Caco-2 (cell line): ENCODE data around the gene QSER1. TPM values are rescaled to one million over a fixed set of nuclear protein-coding genes. Genes with fewer than 3 reads are reported as not detected.

Source experiments
- BruUV-seq: library from RNA; stranded (reverse); fragments of 400-500 nt; replicated peaks from 2 replicates; lab custom pipeline; 2021; lab: Mats Ljungman, UMichigan
- CTCF ChIA-PET: fragments of 300-600 bp; sonication (Branson Sonifier 250); formaldehyde crosslinking; loops from one replicate; lab custom pipeline; 2022; ENCODE audit warnings: antibody characterized with exemption; lab: Charles Lee
- POLR2A ChIA-PET: fragments of 300-600 bp; sonication (Branson Sonifier 250); formaldehyde crosslinking; loops from one replicate; lab custom pipeline; 2022; ENCODE audit warnings: antibody characterized with exemption; lab: Charles Lee
- DNase-seq, 2 experiments: peaks; one replicate each; pipeline versions ENCODE4 v3.0.0 to v3.0.0-alpha.2; 2020 to 2022
- H3K27me3 ChIP-seq: replicated peaks from 2 replicates; pipeline ENCODE4 v1.6.0; 2011; ENCODE audit warnings: low read length; ENCODE audit not compliant: control insufficient read depth, insufficient read depth
- H3K36me3 ChIP-seq: 2 replicates; pipeline ENCODE4 v1.5.1; 2011; ENCODE audit warnings: low read length; ENCODE audit not compliant: control insufficient read depth, insufficient read depth
- H3K4me1 ChIP-seq: fragments of 250-450 bp; sonication (Bioruptor Pico); 2 replicates; pipeline ENCODE4 v1.5.1; 2020; ENCODE audit warnings: mild to moderate bottlenecking
- H3K4me3 ChIP-seq: 2 replicates; pipeline ENCODE4 v1.5.1; 2011; ENCODE audit warnings: low read depth, mild to moderate bottlenecking, control low read depth, low read length
- H3K9me3 ChIP-seq: fragments of 250-450 bp; sonication (Bioruptor Pico); 2 replicates; pipeline ENCODE4 v1.5.1; 2020; ENCODE audit warnings: mild to moderate bottlenecking, moderate library complexity
- H3K27ac Mint-ChIP-seq: one replicate; pipeline ENCODE4 v1.8.0; 2022; ENCODE audit warnings: mixed read lengths; ENCODE audit not compliant: unreplicated experiment
- H3K27me3 Mint-ChIP-seq: one replicate; pipeline ENCODE4 v1.8.0; 2022; ENCODE audit warnings: mixed read lengths; ENCODE audit not compliant: insufficient read depth, unreplicated experiment
- H3K36me3 Mint-ChIP-seq: one replicate; pipeline ENCODE4 v1.8.0; 2022; ENCODE audit warnings: mild to moderate bottlenecking, mixed read lengths; ENCODE audit not compliant: insufficient read depth, unreplicated experiment
- H3K4me1 Mint-ChIP-seq: one replicate; pipeline ENCODE4 v1.8.0; 2022; ENCODE audit warnings: low read depth, mixed read lengths; ENCODE audit not compliant: unreplicated experiment
- H3K4me3 Mint-ChIP-seq: one replicate; pipeline ENCODE4 v1.8.0; 2022; ENCODE audit warnings: mild to moderate bottlenecking, moderate library complexity, mixed read lengths; ENCODE audit not compliant: unreplicated experiment
- H3K9me3 Mint-ChIP-seq: one replicate; pipeline ENCODE4 v1.8.0; 2022; ENCODE audit warnings: mixed read lengths; ENCODE audit not compliant: unreplicated experiment
- intact Hi-C: fragments of 100-400 bp; cut with micrococcal nuclease; formaldehyde crosslinking; loops from one replicate; pipeline ENCODE4 v1.10.0; 2022; ENCODE audit not compliant: unreplicated experiment
- total RNA-seq: library from RNA; stranded (reverse); gene quantifications from 2 replicates; pipeline ENCODE4 v1.2.3, GENCODE V29; 2022
- TF ChIP-seq, protein P1 (sequence below), 2 experiments: fragments of 200-600 bp in 1 of 2; IDR thresholded peaks; 1 replicate in 1 of 2; 2 replicates in 1 of 2; pipeline versions ENCODE4 v1.5.1 to v1.8.0; 2011 to 2022; ENCODE audit warnings: antibody characterized with exemption in 1 of 2, control low read depth in 1 of 2, inconsistent platforms in 1 of 2, low read depth in 1 of 2, low read length in 1 of 2, mild to moderate bottlenecking in 1 of 2, moderate library complexity in 1 of 2; ENCODE audit not compliant: insufficient read depth in 1 of 2, severe bottlenecking in 1 of 2, unreplicated experiment in 1 of 2

Gene QSER1
- total RNA-seq, 1 experiment from 2014 or later, result 45.0 TPM

DNA sequence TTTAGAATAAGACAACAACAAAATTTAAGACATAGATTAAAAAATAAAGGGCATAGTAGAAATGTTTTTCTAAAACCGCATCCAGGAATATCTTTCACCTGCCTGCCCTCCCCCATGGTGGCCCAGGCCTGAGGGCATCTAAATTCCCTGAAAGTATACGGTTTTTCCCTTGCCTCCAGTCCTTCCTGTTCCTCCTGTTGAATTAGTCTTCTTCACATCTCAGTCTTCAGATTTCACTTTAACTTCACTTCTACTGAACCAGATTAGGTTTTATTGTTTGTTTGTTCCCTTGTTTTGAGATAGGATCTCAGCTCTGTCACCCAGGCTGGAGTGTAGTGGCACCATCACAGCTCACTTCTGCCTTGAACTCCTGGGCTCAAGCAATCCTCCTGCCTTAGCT is 90.0 kb downstream of the QSER1 start:
- no peaks in the 10 kb centered on the region for H3K9me3 Mint-ChIP-seq
- Histone ChIP-seq H3K4me1 (no peaks in the 10 kb centered on the region), H3K9me3 (no peaks in the 10 kb centered on the region), H3K27me3 (no peaks in the 10 kb centered on the region), H3K4me3 (no peak overlapping the region), H3K36me3 (no peaks in the 10 kb centered on the region)
- intact Hi-C loops, result loop anchor here (2.0 kb wide), 1 partner anchor 82 kb away; no protein-coding TSS in a partner anchor
- ChIA-PET POLR2A (no interaction called here), CTCF (interaction anchor here (2.8 kb wide), 1 partner anchor 83 kb away, joined by 15 read pairs; no protein-coding TSS in a partner anchor)
- no peak overlapping the region for H3K4me3 Mint-ChIP-seq
- TF ChIP-seq, protein P1, sequence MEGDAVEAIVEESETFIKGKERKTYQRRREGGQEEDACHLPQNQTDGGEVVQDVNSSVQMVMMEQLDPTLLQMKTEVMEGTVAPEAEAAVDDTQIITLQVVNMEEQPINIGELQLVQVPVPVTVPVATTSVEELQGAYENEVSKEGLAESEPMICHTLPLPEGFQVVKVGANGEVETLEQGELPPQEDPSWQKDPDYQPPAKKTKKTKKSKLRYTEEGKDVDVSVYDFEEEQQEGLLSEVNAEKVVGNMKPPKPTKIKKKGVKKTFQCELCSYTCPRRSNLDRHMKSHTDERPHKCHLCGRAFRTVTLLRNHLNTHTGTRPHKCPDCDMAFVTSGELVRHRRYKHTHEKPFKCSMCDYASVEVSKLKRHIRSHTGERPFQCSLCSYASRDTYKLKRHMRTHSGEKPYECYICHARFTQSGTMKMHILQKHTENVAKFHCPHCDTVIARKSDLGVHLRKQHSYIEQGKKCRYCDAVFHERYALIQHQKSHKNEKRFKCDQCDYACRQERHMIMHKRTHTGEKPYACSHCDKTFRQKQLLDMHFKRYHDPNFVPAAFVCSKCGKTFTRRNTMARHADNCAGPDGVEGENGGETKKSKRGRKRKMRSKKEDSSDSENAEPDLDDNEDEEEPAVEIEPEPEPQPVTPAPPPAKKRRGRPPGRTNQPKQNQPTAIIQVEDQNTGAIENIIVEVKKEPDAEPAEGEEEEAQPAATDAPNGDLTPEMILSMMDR (IDR thresholded peaks at IDR 0.05; ENCODE audit: insufficient read depth in 1 of 2, low read depth in 1 of 2, low read length in 1 of 2, severe bottlenecking in 1 of 2, unreplicated experiment in 1 of 2), result no peak
- H3K27me3 Mint-ChIP-seq, result no peaks in the 10 kb centered on the region
- H3K36me3 Mint-ChIP-seq, result peaks cover 11% of the 10 kb centered on the region
- no TSS peak for BruUV-seq
- DNase-seq, result no peak
- peaks cover 6% of the 10 kb centered on the region for H3K4me1 Mint-ChIP-seq
- H3K27ac Mint-ChIP-seq, result peak overlapping the region; percentile 6

DNA sequence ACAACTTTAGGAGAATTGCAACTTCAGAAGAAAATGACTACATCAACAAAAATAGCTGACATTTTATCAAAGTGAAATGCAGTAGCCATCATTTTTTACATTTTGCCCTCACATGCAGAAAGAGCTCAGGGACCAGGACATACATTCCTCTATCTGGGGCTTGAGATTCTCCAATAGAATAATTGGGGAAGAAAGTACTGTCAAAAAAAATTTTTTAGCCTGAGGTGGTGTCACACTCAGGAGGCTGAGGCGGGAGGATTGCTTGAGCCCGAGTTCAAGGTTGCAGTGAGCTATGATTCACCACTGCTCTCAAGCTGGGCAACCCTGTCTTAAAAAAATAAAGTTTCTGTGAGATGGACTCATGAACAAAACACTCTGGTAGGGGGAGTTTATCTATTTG is 90.9 kb downstream of the QSER1 start:
- Histone ChIP-seq H3K4me3 (no peak overlapping the region), H3K27me3 (no peaks in the 10 kb centered on the region), H3K36me3 (no peaks in the 10 kb centered on the region), H3K9me3 (no peaks in the 10 kb centered on the region), H3K4me1 (0 out of 2 replicates have a peak, but pooled peaks cover 7% of the 10 kb centered on the region)
- H3K27me3 Mint-ChIP-seq, result no peaks in the 10 kb centered on the region
- peaks cover 12% of the 10 kb centered on the region for H3K4me1 Mint-ChIP-seq
- POLR2A ChIA-PET, result interaction anchor here (0.9 kb wide), 1 partner anchor 56 kb away, joined by 6 read pairs; the partner anchor contains the start of gene TCP11L1
- no peaks in the 10 kb centered on the region for H3K9me3 Mint-ChIP-seq
- DNase-seq, result no peak
- CTCF ChIA-PET, result interaction anchor here (0.6 to 2.8 kb wide), 2 partner anchors 82 to 178 kb away, joined by 6 to 15 read pairs; partner anchors contain the start of gene CSTF3
- no TSS peak for BruUV-seq
- TF ChIP-seq, protein P1 (IDR thresholded peaks at IDR 0.05; ENCODE audit: insufficient read depth in 1 of 2, low read depth in 1 of 2, low read length in 1 of 2, severe bottlenecking in 1 of 2, unreplicated experiment in 1 of 2), result no peak
- no peak overlapping the region for H3K4me3 Mint-ChIP-seq
- intact Hi-C loops, result loop anchor here (2.0 kb wide), 1 partner anchor 81 kb away; no protein-coding TSS in a partner anchor
- peaks cover 11% of the 10 kb centered on the region for H3K36me3 Mint-ChIP-seq
- H3K27ac Mint-ChIP-seq, result no peak overlapping the region

DNA sequence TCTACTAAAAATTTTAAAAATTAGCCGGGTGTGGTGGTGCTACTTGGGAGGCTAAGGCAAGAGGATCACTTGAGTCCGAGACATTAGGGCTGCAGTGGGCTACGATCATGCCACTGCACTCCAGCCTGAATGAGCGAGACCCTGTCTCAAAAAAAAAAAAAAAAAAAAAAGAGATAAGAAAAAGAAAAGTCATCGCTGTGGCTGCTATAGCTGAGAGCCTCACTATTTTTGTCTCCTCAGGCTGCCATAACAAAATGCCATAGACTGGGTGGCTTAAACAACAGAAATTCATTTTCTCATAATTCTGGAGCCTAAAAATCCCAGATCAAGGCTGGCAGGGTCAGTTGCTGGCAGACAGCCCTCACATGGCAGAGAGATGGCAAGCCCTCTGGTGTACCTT is 93.0 kb downstream of the QSER1 start:
- Histone ChIP-seq H3K27me3 (no peaks in the 10 kb centered on the region), H3K36me3 (no peaks in the 10 kb centered on the region), H3K9me3 (0 out of 2 replicates have a peak, but pooled peaks cover 7% of the 10 kb centered on the region), H3K4me3 (no peak overlapping the region), H3K4me1 (0 out of 2 replicates have a peak, but pooled peaks cover 11% of the 10 kb centered on the region)
- intact Hi-C loops, result no loop called here
- ChIA-PET POLR2A (no interaction called here), CTCF (no interaction called here)
- Mint-ChIP-seq H3K27ac (no peak overlapping the region), H3K4me1 (peaks cover 12% of the 10 kb centered on the region), H3K27me3 (no peaks in the 10 kb centered on the region), H3K36me3 (peaks cover 6% of the 10 kb centered on the region), H3K4me3 (no peak overlapping the region), H3K9me3 (no peaks in the 10 kb centered on the region)
- BruUV-seq, result no TSS peak
- DNase-seq, result no peak
- TF ChIP-seq, protein P1 (IDR thresholded peaks at IDR 0.05; ENCODE audit: insufficient read depth in 1 of 2, low read depth in 1 of 2, low read length in 1 of 2, severe bottlenecking in 1 of 2, unreplicated experiment in 1 of 2), result no peak
